GM12872 (cell line): ENCODE measurements around the gene SNX10.

Experiments used
- CTCF ChIP-seq: IDR thresholded peaks from 3 replicates; pipeline ENCODE4 v1.5.1; 2011; ENCODE audit warnings: low read depth, mild to moderate bottlenecking, low read length, moderate library complexity; ENCODE audit not compliant: insufficient read depth

The SNX10 gene

GRCh38 chr7:26305869-26306665, 14.4 kb downstream of the SNX10 start:
- TF ChIP-seq CTCF: no peak

- no peak for TF ChIP-seq CTCF
Measured at GRCh38 chr7:26306790-26307189, 15.1 kb downstream of the SNX10 start.

GRCh38 chr7:26307226-26307625, 15.6 kb downstream of the SNX10 start:
- TF ChIP-seq CTCF: no peak

- no peak for TF ChIP-seq CTCF
Measured at GRCh38 chr7:26307791-26308190, 16.1 kb downstream of the SNX10 start.

- no peak for TF ChIP-seq CTCF
Measured at GRCh38 chr7:26308551-26308950, 16.9 kb downstream of the SNX10 start.

GRCh38 chr7:26309089-26309488, 17.4 kb downstream of the SNX10 start:
- TF ChIP-seq CTCF: no peak

- no peak for TF ChIP-seq CTCF
Measured at GRCh38 chr7:26311798-26312197, 20.1 kb downstream of the SNX10 start.
